H1 (cell line): ENCODE measurements around the gene CACNA1G. TPM values are rescaled to one million over a fixed set of nuclear protein-coding genes. Genes with fewer than 3 reads are reported as not detected.

Source experiments
- CTCF ChIA-PET: fragments of 300-600 bp; sonication (Branson Sonifier 250); formaldehyde crosslinking; loops from one replicate; lab custom pipeline; 2021; ENCODE audit not compliant: partially characterized antibody; lab: Charles Lee
- POLR2A ChIA-PET: fragments of 300-600 bp; sonication (Branson Sonifier 250); formaldehyde crosslinking; loops from one replicate; lab custom pipeline; 2021; ENCODE audit warnings: inconsistent platforms; ENCODE audit not compliant: partially characterized antibody; lab: Charles Lee
- DNase-seq, 2 experiments: peaks; one replicate each; pipeline versions ENCODE4 v3.0.0 to v3.0.0-alpha.2; 2010 to 2022; ENCODE audit warnings: low spot score in 2 of 2, low read depth in 1 of 2, mixed read lengths in 1 of 2
- FAIRE-seq: peaks from 2 replicates; lab custom pipeline; 2011; peaks lifted over from hg19 to GRCh38; lab: Jason Lieb, UNC
- H2AFZ ChIP-seq: 2 replicates; pipeline ENCODE4 v1.8.1; 2012; ENCODE audit warnings: low read length, inconsistent platforms
- H2AK5ac ChIP-seq: 2 replicates; pipeline ENCODE4 v1.6.1; 2013; ENCODE audit warnings: low read depth, low read length
- H2BK120ac ChIP-seq: replicated peaks from 2 replicates; pipeline ENCODE3; 2013; ENCODE audit warnings: low read depth, low read length, inconsistent platforms
- H2BK12ac ChIP-seq: 2 replicates; pipeline ENCODE4 v1.6.1; 2013; ENCODE audit warnings: low read depth, low read length
- H2BK15ac ChIP-seq: 2 replicates; pipeline ENCODE4 v1.6.1; 2013; ENCODE audit warnings: low read length
- H2BK20ac ChIP-seq: 2 replicates; pipeline ENCODE4 v1.6.1; 2013; ENCODE audit warnings: low read length
- H2BK5ac ChIP-seq: 2 replicates; pipeline ENCODE4 v1.6.1; 2013; ENCODE audit warnings: low read depth, low read length
- H3K14ac ChIP-seq: 2 replicates; pipeline ENCODE4 v1.6.1; 2013; ENCODE audit warnings: inconsistent platforms; ENCODE audit not compliant: insufficient read length
- H3K18ac ChIP-seq: 2 replicates; pipeline ENCODE4 v1.6.1; 2013; ENCODE audit warnings: low read length; ENCODE audit errors: extremely low read depth
- H3K23ac ChIP-seq: 2 replicates; pipeline ENCODE4 v1.6.1; 2013; ENCODE audit warnings: inconsistent platforms; ENCODE audit not compliant: insufficient read length
- H3K23me2 ChIP-seq: 2 replicates; pipeline ENCODE4 v1.6.1; 2013; ENCODE audit warnings: low read depth, low read length
- H3K27ac ChIP-seq: 2 replicates; pipeline ENCODE4 v1.6.1; 2011; ENCODE audit warnings: low read depth, low read length, inconsistent platforms
- H3K27me3 ChIP-seq, 4 experiments: replicated peaks in 1 of 4; 1 replicate in 1 of 4; 2 replicates in 3 of 4; pipeline versions ENCODE4 v1.6.1 to v1.8.1; 2011 to 2013; ENCODE audit warnings: low read length in 3 of 4, mild to moderate bottlenecking in 3 of 4, inconsistent platforms in 2 of 4, mixed read lengths in 2 of 4, moderate library complexity in 1 of 4; ENCODE audit not compliant: control insufficient read depth in 3 of 4, insufficient read depth in 3 of 4; ENCODE audit errors: extremely low read depth in 1 of 4
- H3K36me3 ChIP-seq, 4 experiments: 2 replicates each; pipeline versions ENCODE4 v1.6.1 to v1.8.1; 2011 to 2013; ENCODE audit warnings: mild to moderate bottlenecking in 4 of 4, low read length in 3 of 4, moderate library complexity in 2 of 4, control low read depth in 1 of 4, inconsistent platforms in 1 of 4; ENCODE audit not compliant: insufficient read depth in 4 of 4, control insufficient read depth in 2 of 4
- H3K4ac ChIP-seq: replicated peaks from 2 replicates; pipeline ENCODE3; 2013; ENCODE audit warnings: low read length, low read depth, mixed read lengths, inconsistent platforms; ENCODE audit not compliant: insufficient read length
- H3K4me1 ChIP-seq, 4 experiments: replicated peaks in 1 of 4; 1 replicate in 1 of 4; 2 replicates in 3 of 4; pipeline versions ENCODE4 v1.6.1 to v1.8.1; 2011 to 2013; ENCODE audit warnings: low read length in 3 of 4, inconsistent platforms in 2 of 4, mixed read lengths in 1 of 4; ENCODE audit not compliant: insufficient read depth in 4 of 4, control insufficient read depth in 3 of 4
- H3K4me2 ChIP-seq, 2 experiments: 2 replicates each; pipeline versions ENCODE4 v1.6.1 to v1.8.1; 2011 to 2013; ENCODE audit warnings: low read depth in 2 of 2, low read length in 2 of 2, control low read depth in 1 of 2, inconsistent platforms in 1 of 2, mild to moderate bottlenecking in 1 of 2; ENCODE audit not compliant: insufficient read depth in 1 of 2
- H3K4me3 ChIP-seq, 4 experiments: fragments of 200-600, 300-600 bp in 1 of 4; sonication (generic), shearing (Covaris generic), sonication (Bioruptor Twin) in 1 of 4; 2 replicates each; pipeline versions ENCODE4 v1.5.1 to v1.8.1; 2011 to 2016; ENCODE audit warnings: low read length in 4 of 4, low read depth in 3 of 4, control low read depth in 2 of 4, inconsistent platforms in 2 of 4, mild to moderate bottlenecking in 2 of 4, mixed read lengths in 1 of 4, moderate library complexity in 1 of 4; ENCODE audit not compliant: insufficient read depth in 2 of 4; ENCODE audit errors: extremely low read depth in 1 of 4
- H3K56ac ChIP-seq: replicated peaks from 2 replicates; pipeline ENCODE3; 2013; ENCODE audit warnings: low read depth, mild to moderate bottlenecking, mixed read lengths, low read length, inconsistent platforms; ENCODE audit not compliant: insufficient read length
- H3K79me1 ChIP-seq: 2 replicates; pipeline ENCODE4 v1.6.1; 2013; ENCODE audit warnings: low read depth, low read length, control low read depth
- H3K79me2 ChIP-seq, 2 experiments: 2 replicates each; pipeline versions ENCODE4 v1.6.1 to v1.8.1; 2012 to 2013; ENCODE audit warnings: low read length in 2 of 2, mild to moderate bottlenecking in 2 of 2, inconsistent platforms in 1 of 2; ENCODE audit not compliant: insufficient read depth in 2 of 2, control insufficient read depth in 1 of 2
- H3K9ac ChIP-seq, 4 experiments: replicated peaks in 1 of 4; 1 replicate in 1 of 4; 2 replicates in 3 of 4; pipeline versions ENCODE4 v1.6.1 to v1.8.1; 2011 to 2013; ENCODE audit warnings: low read depth in 3 of 4, low read length in 3 of 4, control low read depth in 2 of 4, mild to moderate bottlenecking in 2 of 4, moderate library complexity in 2 of 4, inconsistent platforms in 1 of 4; ENCODE audit errors: extremely low read depth in 1 of 4
- H3K9me3 ChIP-seq, 2 experiments: 2 replicates each; pipeline versions ENCODE4 v1.6.1 to v1.8.1; 2012 to 2013; ENCODE audit warnings: mild to moderate bottlenecking in 2 of 2, moderate library complexity in 2 of 2, control low read depth in 1 of 2, inconsistent platforms in 1 of 2, low read depth in 1 of 2, low read length in 1 of 2, mixed read lengths in 1 of 2; ENCODE audit not compliant: insufficient read depth in 2 of 2
- H4K20me1 ChIP-seq, 2 experiments: replicated peaks in 1 of 2; 2 replicates each; pipeline versions ENCODE3 to v1.8.1; 2011 to 2013; ENCODE audit warnings: inconsistent platforms in 2 of 2, low read length in 2 of 2, mild to moderate bottlenecking in 1 of 2; ENCODE audit not compliant: insufficient read depth in 2 of 2, control insufficient read depth in 1 of 2
- H4K5ac ChIP-seq: 2 replicates; pipeline ENCODE4 v1.6.1; 2013; ENCODE audit warnings: low read length, low read depth, mixed read lengths, inconsistent platforms; ENCODE audit not compliant: insufficient read length
- H4K8ac ChIP-seq: 2 replicates; pipeline ENCODE4 v1.8.0; 2013; ENCODE audit warnings: mild to moderate bottlenecking, moderate library complexity, low read length, inconsistent platforms; ENCODE audit not compliant: insufficient read depth; ENCODE audit errors: extremely low read depth
- H4K91ac ChIP-seq: replicated peaks from 2 replicates; pipeline ENCODE3; 2013; ENCODE audit warnings: low read length, mixed read lengths, inconsistent platforms; ENCODE audit not compliant: insufficient read length
- KDM1A ChIP-seq: fragments of 200-600, 300-600 bp; sonication (generic); IDR thresholded peaks from 2 replicates; pipeline ENCODE4 v1.7.1; 2016; ENCODE audit warnings: mild to moderate bottlenecking, low read length, borderline replicate concordance
- NANOG ChIP-seq: IDR thresholded peaks from 2 replicates; pipeline ENCODE4 v1.6.1; 2011; ENCODE audit warnings: low read length, low read depth, mild to moderate bottlenecking, inconsistent platforms; ENCODE audit not compliant: insufficient read depth, poor library complexity, severe bottlenecking
- SAP30 ChIP-seq: fragments of 300-600 bp; sonication (generic); IDR thresholded peaks from 2 replicates; pipeline ENCODE4 v1.7.1; 2012; ENCODE audit warnings: low read length, moderate library complexity, mild to moderate bottlenecking, inconsistent platforms; ENCODE audit not compliant: insufficient read depth, insufficient replicate concordance
- TCF12 ChIP-seq: IDR thresholded peaks from 2 replicates; pipeline ENCODE4 v1.6.1; 2011; ENCODE audit warnings: low read depth, mild to moderate bottlenecking, low read length
- USF2 ChIP-seq: IDR thresholded peaks from 2 replicates; pipeline ENCODE4 v1.6.1; 2011; ENCODE audit warnings: low read length, improper control_type of control experiment
- WGBS, 2 experiments: shearing (Covaris generic) in 1 of 2; methylation state at CpG; one replicate each; pipeline versions ENCODE4 v1.1.6 to v1.1.7; 2013 to 2015; ENCODE audit warnings: low lambda C conversion rate in 2 of 2, mixed read lengths in 2 of 2, inconsistent platforms in 1 of 2, low coverage in 1 of 2, missing lambda C conversion rate in 1 of 2; ENCODE audit not compliant: insufficient replicate concordance in 2 of 2, insufficient coverage in 1 of 2, insufficient read length in 1 of 2; ENCODE audit errors: extremely low coverage in 1 of 2, missing lambda C conversion rate in 1 of 2; 5-methylcytosine and 5-hydroxymethylcytosine counted together
- polyA plus RNA-seq, 7 experiments: library from polyadenylated mRNA; depleted of rRNA in 3 of 7; stranded (reverse) in 5 of 7; unstranded in 2 of 7; fragments of >200 nt in 5 of 7; fragments of 200-250 nt in 2 of 7; gene quantifications; 1 replicate in 5 of 7; 2 replicates in 1 of 7; 4 replicates in 1 of 7; pipeline versions ENCODE4 v1.2.1 to v1.2.3, GENCODE V29; 2011 to 2013; ENCODE audit warnings: missing spikeins in 2 of 7, mixed read lengths in 2 of 7
- total RNA-seq: library from RNA; stranded (reverse); fragmentation: NEBNext Ultra II Directional; extraction: Animal tissue kit (Norgen Biotek cat#: 25700); gene quantifications from 2 replicates; pipeline ENCODE4 v1.2.1, GENCODE V29; 2021

Gene CACNA1G
- total and polyA plus RNA-seq, 2 of the 8 experiments (the other 6 are each of a cell fraction or from before 2014, with no cell fraction given) = 2.9 to 4.9 TPM

GRCh38 chr17:50620237-50620636 lies 59.7 kb downstream of the CACNA1G start:
- Histone ChIP-seq H3K18ac (no peak overlapping the region), H3K27ac (no peak overlapping the region), H3K79me2 (no peaks in the 10 kb centered on the region), H3K23me2 (no peaks in the 10 kb centered on the region), H3K4me3 (no peak overlapping the region), H3K9me3 (no peaks in the 10 kb centered on the region), H2BK120ac (no peak overlapping the region), H4K5ac (no peak overlapping the region), H4K91ac (no peak overlapping the region), H3K4ac (no peak overlapping the region), H2BK12ac (no peak overlapping the region), H3K79me1 (no peaks in the 10 kb centered on the region), H2BK15ac (0 out of 2 replicates have a peak overlapping the region, but pooled peaks have one; percentile 31), H2BK5ac (no peak overlapping the region), H3K27me3 (peaks cover 0 to 2% (median 0%) of the 10 kb centered on the region in 4 experiments; a peak in 3 of 7 replicates), H4K8ac (no peak overlapping the region), H3K4me2 (no peak overlapping the region), H2BK20ac (no peak overlapping the region), H3K4me1 (peaks cover 0 to 25% (median 11%) of the 10 kb centered on the region in 4 experiments; a peak in 6 of 7 replicates), H3K14ac (no peak overlapping the region), H3K56ac (no peak overlapping the region), H2AFZ (no peak overlapping the region), H2AK5ac (no peak overlapping the region), H4K20me1 (no peaks in the 10 kb centered on the region), H3K9ac (no peak overlapping the region), H3K23ac (no peak overlapping the region), H3K36me3 (no peaks in the 10 kb centered on the region)
- FAIRE-seq = no peak
- ChIA-PET POLR2A (interaction anchor here (0.9 kb wide), 1 partner anchor 34 kb away, joined by 3 read pairs; no protein-coding TSS in a partner anchor), CTCF (interaction anchor here (0.6 to 19.7 kb wide), 21 partner anchors 8 to 148 kb away, joined by 3 to 404 read pairs (median 5); partner anchors contain the start of genes ABCC3 and SPATA20)
- TF ChIP-seq USF2 (no peak), KDM1A (no peak), TCF12 (no peak), SAP30 (no peak), NANOG (no peak)
- WGBS, 2 experiments = 96% methylated on average over 3 of the region's 5 CpGs; no CpG with 5 or more reads in 1 of the 2 experiments
- no peak for DNase-seq
